Activated B cell treated with CpG ODN at 0.5 μM for 24 hours (primary cell): ENCODE results near the gene NPPC. TPM values are rescaled to one million over a fixed set of nuclear protein-coding genes. Genes with fewer than 3 reads are reported as not detected.

Experiments
- ATAC-seq: fragments of 200-7000 bp; cut with Tn5 transposase; one replicate; pipeline ENCODE4 v1.10.0; 2021; ENCODE audit warnings: low read depth, mild to moderate bottlenecking, moderate library complexity
- CTCF ChIA-PET: fragments of 350-600 bp; sonication (Branson Sonifier 250); formaldehyde crosslinking; loops from one replicate; lab custom pipeline; 2021; ENCODE audit warnings: antibody characterized with exemption; lab: Charles Lee
- POLR2A ChIA-PET: fragments of 350-600 bp; sonication (Branson Sonifier 250); formaldehyde crosslinking; loops from one replicate; lab custom pipeline; 2021; ENCODE audit warnings: antibody characterized with exemption; lab: Charles Lee
- DNase-seq: peaks from one replicate; pipeline ENCODE4 v3.0.0; 2022
- H3K27ac Mint-ChIP-seq: one replicate; pipeline ENCODE4 v1.8.0; 2020; ENCODE audit warnings: mixed read lengths
- H3K27me3 Mint-ChIP-seq: one replicate; pipeline ENCODE4 v1.8.0; 2021; ENCODE audit warnings: mixed read lengths
- H3K36me3 Mint-ChIP-seq: one replicate; pipeline ENCODE4 v1.8.0; 2021; ENCODE audit warnings: low read depth, mixed read lengths
- H3K4me1 Mint-ChIP-seq: one replicate; pipeline ENCODE4 v1.8.0; 2021; ENCODE audit warnings: mixed read lengths
- H3K4me3 Mint-ChIP-seq: one replicate; pipeline ENCODE4 v1.8.0; 2020; ENCODE audit warnings: mild to moderate bottlenecking, mixed read lengths
- H3K9me3 Mint-ChIP-seq: one replicate; pipeline ENCODE4 v1.8.0; 2020; ENCODE audit warnings: mixed read lengths
- CTCF ChIP-seq: fragments of 200-600 bp; IDR thresholded peaks from one replicate; pipeline ENCODE4 v1.8.0; 2022; ENCODE audit warnings: antibody characterized with exemption, mild to moderate bottlenecking
- intact Hi-C: fragments of 100-400 bp; cut with micrococcal nuclease; formaldehyde crosslinking; loops from one replicate; pipeline ENCODE4 v1.15.1; 2024
- total RNA-seq: library from RNA; stranded (reverse); gene quantifications from 2 replicates; pipeline ENCODE4 v1.2.3, GENCODE V29; 2022

The NPPC gene
- total RNA-seq, 1 donor from 2014 or later, result not detected

DNA sequence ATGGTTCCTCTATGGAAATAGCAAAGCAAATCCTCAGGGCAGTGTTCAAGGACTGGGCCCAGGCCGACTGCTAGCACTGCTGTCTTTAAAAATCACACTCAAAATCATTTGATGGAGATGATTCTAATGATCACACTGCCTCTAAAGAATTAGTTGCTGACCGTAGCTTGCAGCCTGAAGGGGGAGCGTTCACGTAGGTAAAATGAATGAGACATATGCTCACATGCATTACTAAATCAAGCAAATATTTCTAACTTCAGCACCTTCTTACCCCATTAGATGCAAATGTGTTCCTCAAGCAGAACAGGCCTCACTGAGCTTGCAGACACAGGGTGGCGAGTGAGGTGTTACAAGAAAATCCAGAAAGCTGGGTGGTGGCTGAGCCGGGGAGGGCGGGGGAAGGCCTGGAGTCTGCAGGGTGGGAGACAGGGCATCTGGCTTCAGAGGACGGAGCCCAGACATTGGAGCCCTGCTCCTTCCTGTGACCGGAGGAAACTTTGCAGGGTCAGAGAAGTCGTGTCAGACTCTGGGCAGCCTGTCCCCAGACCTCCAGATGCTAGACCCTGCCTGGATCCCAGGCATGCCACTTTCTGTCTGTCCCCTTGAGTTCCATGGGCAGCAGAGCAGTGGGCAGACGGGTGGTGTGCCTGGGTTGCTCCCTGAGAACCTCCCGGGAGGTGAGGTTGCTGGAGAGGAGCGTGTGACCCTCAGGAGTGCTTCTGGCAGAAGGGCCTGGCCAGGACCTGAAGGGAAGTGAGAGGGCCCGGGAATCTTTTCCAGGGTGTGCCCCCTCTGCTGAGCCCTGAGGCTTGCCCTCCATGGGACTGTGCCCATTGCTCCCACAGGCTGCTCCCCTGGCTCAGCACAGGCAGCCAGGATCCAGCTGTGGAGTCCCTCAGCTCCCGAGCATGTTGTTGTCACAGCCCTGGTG is 7.1 kb upstream of the NPPC start:
- TF ChIP-seq CTCF, result no peak
- ATAC-seq (no peak), DNase-seq (no peak)
- H3K4me1 Mint-ChIP-seq, result peaks cover 17% of the 10 kb centered on the region
- H3K36me3 Mint-ChIP-seq, result no peaks in the 10 kb centered on the region
- CTCF ChIA-PET, result no interaction called here
- no peak overlapping the region for H3K4me3 Mint-ChIP-seq
- H3K27ac Mint-ChIP-seq, result no peak overlapping the region
- POLR2A ChIA-PET, result no interaction called here
- H3K27me3 Mint-ChIP-seq, result peaks cover 23% of the 10 kb centered on the region
- intact Hi-C loops, result no loop called here
- H3K9me3 Mint-ChIP-seq, result no peaks in the 10 kb centered on the region

DNA sequence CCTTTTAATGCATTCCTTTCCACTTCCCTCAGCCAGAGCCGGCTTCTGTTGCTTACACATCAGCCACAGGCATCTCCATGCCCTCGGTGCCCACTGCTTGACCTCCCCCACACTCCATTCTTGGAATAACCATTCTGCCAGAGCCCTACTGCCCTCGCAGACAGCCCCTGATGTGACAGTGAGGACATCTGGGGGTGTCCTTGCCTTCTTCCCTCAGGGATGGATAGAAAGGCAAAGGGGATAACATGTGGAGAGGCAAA is 6.4 kb upstream of the NPPC start:
- POLR2A ChIA-PET, result no interaction called here
- no peaks in the 10 kb centered on the region for H3K9me3 Mint-ChIP-seq
- no peak overlapping the region for H3K27ac Mint-ChIP-seq
- ATAC-seq, result no peak
- TF ChIP-seq CTCF, result no peak
- peaks cover 25% of the 10 kb centered on the region for H3K27me3 Mint-ChIP-seq
- peaks cover 17% of the 10 kb centered on the region for H3K4me1 Mint-ChIP-seq
- H3K4me3 Mint-ChIP-seq, result no peak overlapping the region
- intact Hi-C loops, result no loop called here
- DNase-seq, result no peak
- no peaks in the 10 kb centered on the region for H3K36me3 Mint-ChIP-seq
- CTCF ChIA-PET, result no interaction called here

DNA sequence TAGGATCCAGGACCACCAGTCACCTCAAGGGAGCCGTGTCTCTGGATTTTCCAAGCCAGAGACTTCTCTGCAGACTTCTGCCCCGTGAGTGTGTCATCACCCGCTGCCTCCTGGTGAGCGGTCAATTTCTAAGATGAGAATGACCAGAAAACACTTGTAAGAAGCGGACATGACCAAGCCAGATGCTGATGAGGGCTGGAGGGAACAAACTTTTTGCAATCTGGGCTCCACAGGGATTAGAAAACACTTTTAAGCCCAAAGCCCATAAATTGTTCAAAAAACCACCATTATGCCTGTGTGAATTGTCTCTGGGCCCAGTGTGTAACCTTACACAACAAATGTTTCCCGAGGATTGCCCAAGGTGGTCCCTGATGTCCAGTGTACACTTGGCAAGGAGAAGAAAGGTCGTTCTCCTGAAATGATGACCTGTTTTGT is 5.3 kb upstream of the NPPC start:
- CTCF ChIA-PET, result interaction anchor here (1.1 kb wide), 1 partner anchor 209 kb away, joined by 3 read pairs; no protein-coding TSS in a partner anchor
- intact Hi-C loops, result no loop called here
- no peaks in the 10 kb centered on the region for H3K9me3 Mint-ChIP-seq
- no peak for ATAC-seq
- no peak overlapping the region for H3K4me3 Mint-ChIP-seq
- DNase-seq, result no peak
- POLR2A ChIA-PET, result no interaction called here
- peaks cover 29% of the 10 kb centered on the region for H3K27me3 Mint-ChIP-seq
- no peak overlapping the region for H3K27ac Mint-ChIP-seq
- TF ChIP-seq CTCF, result no peak
- no peaks in the 10 kb centered on the region for H3K36me3 Mint-ChIP-seq
- peaks cover 22% of the 10 kb centered on the region for H3K4me1 Mint-ChIP-seq

GRCh38 chr2:231930593-231931281 is 4.5 kb upstream of the NPPC start:
- CTCF ChIA-PET, result interaction anchor here (1.1 kb wide), 1 partner anchor 210 kb away, joined by 3 read pairs; no protein-coding TSS in a partner anchor
- POLR2A ChIA-PET, result no interaction called here
- peaks cover 29% of the 10 kb centered on the region for H3K27me3 Mint-ChIP-seq

More at GRCh38 chr2:231930593-231931281, 4.5 kb upstream of the NPPC start:
- no peak for TF ChIP-seq CTCF
- Mint-ChIP-seq H3K4me3 (no peak overlapping the region), H3K36me3 (no peaks in the 10 kb centered on the region), H3K27ac (no peak overlapping the region), H3K9me3 (no peaks in the 10 kb centered on the region), H3K4me1 (peaks cover 23% of the 10 kb centered on the region)
- no peak for DNase-seq
- intact Hi-C loops, result no loop called here
- no peak for ATAC-seq
